GM18508 (cell line): Measurements from ENCODE around the gene LRMDA.
A peak's percentile ranks its signal among the peaks of the same experiment; 100 is the strongest.

Source experiments
- ATAC-seq: cut with Tn5 transposase; IDR thresholded peaks from one replicate; pipeline ENCODE4 v1.9.1; 2021; ENCODE audit warnings: moderate number of reproducible peaks; ENCODE audit not compliant: insufficient read depth, unreplicated experiment

The LRMDA gene

DNA sequence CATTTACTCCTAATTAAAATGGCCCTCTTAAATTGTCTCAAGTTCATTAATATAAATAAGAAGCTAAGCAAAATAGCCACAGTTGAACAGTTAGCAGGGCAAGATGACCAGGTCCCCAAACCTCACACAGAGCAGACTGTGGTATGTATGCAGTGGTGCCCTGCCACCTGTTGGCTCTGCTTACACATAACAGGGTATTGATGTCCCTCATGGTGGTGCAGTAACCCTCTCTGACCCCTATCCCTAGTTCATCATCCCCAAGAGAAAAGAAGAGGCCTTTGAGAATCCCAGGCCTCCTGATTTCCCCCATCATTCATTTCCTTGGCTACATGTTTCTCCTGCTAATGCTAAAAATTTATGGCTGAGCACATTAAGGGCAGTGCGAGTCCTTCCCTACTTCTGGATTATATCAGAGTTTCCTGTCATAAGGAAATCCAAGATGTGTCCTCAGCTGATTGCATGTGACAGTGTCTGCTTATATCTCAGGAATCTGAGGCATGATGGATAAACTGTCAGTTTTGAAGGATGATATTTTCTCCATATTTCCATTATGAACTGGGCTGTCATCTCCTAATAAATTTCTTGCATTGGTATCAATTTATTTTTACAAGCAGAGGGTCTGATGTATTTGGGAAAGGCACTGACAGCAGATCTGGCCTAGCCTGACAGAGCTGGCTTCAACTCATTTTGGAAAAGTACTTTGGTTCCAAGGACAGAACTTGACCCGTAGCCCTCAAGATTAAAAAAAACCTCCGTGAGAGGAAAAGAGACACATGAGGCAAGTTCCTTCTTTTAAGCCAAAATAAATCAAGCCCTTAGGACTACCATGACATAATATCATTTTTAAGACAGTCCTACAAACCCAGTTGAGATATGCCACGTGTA is 880.6 kb downstream of the LRMDA start:
- peak; percentile 69 for ATAC-seq

DNA sequence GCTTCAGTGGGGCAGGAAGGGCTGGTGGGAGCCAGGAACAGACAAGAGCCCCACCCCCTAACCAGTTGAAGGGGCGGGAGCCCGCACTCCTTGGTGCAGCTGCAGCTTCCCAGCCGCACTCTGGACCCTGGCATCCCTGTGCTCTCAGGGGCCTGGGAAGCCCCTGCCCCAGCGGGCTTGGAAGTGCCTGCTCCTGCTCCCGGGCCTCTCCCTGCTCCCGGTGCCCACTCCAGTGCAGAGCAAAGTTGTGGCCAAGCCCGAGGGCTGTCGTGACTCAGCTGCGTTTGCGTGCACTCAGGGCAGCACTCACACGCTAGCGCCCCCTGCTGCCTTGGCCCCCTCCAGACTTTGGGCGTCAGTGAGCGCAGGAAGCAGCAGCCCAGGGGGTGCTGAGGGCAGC is 883.8 kb downstream of the LRMDA start:
- no peak for ATAC-seq

DNA sequence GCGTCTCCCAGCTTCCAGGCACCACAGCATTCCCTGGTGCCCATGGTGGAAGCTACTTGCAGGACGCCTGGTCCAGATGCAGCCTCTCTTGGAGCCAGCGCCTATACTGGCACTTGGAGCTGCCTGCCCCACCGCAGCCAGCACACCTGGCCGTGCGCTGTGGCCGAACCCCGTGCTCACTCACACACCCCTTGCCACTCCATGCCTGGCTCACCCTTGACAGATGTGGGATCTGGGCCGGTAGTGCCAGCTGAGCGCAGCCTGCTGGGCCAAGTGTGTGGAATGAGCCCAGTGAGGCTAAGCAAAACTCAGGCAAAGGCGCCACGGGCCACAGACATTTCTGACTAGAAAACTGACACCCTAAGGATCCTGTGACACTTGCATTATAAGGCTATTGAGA is 884.8 kb downstream of the LRMDA start:
- no peak for ATAC-seq

DNA sequence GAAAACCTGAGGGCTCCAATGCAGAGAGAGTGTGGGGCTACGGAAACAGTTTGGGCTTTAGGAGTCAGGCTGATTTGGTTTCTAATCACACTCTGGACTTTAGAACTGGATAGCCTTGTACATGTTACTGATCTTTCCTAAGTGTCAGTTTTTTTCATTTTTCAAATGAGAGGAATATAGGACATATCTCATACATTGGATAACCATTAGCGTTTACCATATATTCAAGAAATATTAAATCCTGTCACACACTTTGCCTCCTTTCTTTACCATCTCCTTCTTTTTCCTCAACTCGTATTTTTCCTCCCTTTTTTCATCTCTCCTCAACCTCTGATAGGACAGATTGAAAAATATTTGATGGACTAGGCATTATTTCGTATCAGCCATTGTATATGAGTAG is 885.7 kb downstream of the LRMDA start:
- no peak for ATAC-seq

DNA sequence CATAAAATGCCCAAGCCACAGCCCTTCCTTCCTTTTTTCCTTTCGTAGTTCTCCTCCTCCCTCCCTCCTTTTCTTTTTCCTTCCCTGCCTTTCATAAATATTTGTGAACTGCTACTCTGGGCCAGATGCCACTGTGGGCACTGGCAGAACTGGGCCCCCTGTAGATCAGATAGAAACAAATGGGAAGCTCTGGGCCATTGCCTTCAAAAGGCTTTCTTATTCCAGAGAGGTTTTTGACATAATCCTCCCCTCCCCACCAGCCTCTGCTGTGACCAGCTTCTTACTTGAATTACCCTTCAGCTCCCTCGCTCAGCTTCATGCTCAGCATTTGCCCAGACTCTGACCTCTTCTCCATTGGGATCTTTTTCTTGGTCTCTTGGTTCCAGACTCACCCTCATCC is 886.8 kb downstream of the LRMDA start:
- no peak for ATAC-seq

DNA sequence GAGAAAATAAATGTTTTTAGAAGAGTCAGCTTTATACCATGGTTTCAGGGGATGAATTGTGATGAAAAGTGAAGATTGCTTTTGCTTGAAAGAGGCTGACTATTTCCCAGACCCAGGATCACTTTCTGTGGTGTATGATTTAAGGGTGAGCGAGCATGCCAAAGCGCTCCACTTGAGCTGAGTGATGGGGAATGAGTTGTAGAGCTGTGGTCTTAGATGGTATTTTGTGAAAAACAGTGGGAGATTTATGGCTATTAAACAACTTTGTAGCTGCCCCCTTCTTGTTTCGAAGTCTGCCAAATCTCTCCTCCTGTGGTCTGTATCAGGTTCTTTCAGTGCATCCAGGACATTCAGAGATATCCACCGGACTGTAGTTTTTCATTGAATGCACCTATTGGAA is 888.2 kb downstream of the LRMDA start:
- ATAC-seq: no peak

DNA sequence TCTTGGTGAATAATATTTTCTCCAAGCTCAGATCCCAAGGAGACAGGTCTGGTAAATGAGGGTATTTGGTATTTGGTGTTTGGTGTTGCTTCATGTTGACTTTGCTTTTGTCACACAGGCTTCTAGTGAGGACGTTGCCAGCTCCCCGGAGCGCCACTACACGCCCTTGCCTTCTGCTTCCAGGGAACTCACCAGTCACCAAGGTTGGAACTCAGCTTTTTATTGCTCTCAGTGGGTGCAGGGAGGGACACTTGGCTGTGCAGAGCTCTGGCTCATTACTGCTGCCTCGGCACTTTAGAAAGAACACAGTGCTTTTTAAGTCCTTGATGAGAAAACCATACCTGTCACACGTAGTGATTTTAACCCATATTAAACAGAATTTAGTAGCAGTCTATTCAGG is 892.9 kb downstream of the LRMDA start:
- no peak for ATAC-seq

DNA sequence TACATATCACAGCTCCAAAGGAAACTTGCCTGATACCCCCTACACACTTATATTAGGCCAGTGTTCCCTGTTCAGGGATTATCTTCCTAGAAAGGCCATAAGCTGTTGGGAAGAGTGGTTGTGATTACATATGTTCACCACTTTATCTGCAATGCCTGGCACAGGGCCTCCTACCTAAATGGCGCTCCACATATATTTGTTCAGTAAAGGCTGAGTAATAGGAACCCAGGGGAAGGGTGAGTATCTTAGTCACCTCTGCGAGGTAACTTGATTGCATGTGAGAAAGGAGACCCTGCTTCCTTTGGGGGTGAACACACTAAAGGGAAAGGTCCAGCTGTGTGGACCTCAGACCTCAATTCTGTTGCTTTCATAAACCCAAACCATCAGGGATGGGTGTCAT is 896.0 kb downstream of the LRMDA start:
- ATAC-seq: no peak

DNA sequence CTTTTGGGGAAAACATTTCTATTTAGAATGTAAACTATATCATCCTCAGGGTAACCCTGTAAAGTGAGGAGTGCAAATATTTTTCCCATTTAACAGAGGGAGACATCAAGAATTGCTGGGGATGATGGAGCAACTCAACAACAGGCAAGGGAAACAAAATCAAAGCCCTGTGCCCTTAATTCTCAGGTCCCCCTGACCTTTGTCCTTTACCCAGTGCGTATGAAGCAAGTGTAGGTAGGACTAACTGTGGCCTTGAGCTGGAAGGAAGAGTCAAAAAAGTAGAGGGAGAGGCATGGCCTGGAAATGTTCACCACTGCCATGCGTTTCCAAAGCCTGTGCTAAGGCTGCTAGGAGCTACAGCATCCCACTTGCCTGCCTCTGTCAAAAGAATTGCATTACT is 896.9 kb downstream of the LRMDA start:
- no peak for ATAC-seq

DNA sequence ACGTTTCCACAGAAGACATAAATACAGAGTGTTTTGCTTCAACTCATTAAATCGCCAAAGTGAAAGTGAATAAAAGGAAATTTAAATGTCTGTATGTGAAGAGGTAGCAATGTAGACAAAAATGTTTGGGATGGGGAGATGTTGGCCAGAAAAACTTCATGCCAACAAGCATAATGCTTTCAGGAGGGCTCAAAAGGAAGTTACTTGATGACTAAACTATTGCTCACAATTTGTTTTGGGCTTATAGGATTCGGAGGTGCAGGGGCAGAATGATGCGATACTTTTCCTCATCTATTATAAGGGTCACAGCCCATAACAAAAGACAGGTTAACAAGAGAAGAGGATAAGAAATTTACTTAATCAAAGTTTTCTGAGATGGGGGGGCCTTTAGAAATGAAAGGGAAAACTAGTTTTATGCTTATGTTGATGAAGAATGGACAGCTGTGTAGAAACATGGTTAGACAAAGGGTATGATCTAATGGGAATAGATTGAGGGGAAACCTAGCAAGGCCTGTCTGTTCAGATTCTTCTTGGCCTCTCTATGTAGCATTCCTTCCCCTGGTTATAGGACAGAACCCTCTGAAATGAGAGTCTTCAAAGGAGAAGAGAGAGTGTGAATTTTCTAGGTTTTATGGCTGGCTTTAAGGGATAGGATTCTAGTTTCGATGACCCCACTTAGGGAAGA is 898.6 kb downstream of the LRMDA start:
- no peak for ATAC-seq

DNA sequence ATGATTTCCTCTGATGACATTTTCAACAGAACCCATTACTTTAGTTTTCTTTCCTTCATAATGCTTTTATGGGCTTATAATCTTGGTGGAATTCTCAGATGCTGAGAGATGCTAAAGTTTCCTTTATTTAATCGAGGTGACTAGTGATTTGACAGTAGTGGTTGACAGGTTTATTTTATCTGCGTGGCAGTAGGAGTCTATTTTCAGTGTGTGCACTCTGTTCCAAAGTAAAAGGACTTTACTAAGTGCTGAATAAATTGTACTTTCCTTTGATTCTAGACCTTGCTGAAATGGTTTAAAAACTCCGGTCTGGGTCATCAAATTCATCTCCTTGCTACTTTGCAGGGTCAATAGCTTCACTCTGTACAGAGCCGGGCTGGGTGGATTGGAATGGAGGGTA is 900.3 kb downstream of the LRMDA start:
- ATAC-seq: no peak

DNA sequence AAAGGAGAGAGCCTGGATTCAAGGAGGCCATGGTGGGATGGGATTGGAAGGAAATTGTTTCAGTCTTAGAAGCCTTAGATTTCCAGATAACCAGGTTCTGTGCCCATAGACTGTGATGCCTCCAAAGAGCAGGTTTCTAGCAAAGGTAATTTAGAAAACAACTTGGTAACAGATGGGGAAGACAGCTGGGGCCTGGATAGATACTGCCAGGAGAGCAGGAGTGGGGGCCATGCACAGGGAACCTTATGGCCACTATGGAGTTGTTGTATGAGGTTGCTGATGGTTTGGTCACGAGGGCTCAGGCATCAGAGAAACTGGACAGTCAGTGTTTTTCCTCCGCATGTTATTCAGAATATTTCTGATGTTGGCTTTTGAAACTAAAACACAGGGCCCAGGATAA is 901.9 kb downstream of the LRMDA start:
- ATAC-seq: no peak

DNA sequence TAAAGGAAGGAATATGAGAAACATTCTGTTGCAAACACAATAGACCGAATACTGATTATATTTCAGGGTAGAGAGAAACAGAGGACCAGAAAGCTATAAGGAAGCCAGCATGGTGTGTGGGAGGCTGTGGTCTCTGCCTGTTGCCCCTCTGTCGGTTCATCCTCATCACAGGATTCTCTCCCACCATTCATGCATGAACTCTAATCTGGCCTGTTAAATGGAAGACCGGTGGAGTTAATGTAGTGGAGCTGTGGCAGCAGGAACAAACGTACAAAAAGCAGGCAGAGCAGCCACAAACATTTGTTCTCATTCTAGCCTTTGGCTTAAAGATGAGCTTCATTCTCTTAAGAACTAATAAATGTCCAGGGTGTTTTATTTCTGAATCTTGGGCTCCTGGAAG is 902.4 kb downstream of the LRMDA start:
- ATAC-seq: no peak

DNA sequence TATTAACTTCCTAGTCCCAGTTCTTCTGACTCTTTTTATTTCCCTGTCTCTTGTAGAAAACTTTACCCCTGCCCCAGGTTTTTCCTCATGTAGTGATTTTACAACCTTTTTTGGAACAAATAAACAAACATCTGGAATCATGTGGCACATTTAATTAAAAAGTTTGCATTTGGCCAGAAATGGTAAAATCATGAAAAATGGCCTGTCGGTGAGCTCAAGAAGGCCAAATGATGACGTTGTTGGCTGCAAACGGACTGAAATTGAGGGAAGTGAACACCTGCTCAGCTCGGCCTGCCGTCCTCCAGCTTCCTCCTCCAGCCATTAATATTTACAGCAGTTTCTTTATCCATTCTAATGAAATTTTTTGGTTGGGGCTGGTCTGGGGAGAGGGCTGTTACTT is 902.8 kb downstream of the LRMDA start:
- no peak for ATAC-seq

DNA sequence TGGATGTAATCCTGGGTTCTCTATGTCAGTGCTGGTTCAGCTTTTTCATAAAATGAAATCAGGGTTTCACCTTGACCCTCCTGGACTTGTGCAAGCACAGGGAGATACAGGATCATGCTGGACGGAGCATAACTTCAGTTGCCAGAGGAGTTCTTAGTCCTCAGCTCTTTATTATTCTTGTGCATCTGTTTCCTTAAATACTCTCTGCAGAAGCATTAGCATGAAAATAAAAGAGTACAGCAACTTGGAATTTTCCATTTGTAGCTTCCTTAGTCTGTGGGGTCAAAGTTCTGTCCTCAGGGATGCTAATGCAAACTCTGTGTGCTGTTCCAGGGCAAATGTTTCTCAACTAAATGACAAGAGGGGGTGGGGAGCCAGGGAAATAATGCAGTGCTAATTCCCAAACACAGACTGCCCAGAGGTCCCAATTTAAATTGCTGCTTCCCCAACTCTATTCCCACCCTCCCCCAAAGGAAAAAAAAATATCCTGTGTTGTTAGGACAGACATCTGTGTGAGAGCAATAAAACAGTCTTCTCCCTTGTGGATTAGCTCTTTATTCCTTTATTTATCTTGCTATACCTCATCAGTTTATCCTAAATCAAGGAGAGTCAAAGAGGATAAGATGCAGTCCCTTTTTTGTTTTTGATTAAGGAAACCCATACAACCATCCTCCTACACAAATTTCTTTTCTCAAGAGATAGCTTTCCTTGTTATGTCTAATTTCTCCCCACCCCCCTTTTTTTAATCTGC is 905.0 kb downstream of the LRMDA start:
- no peak for ATAC-seq

DNA sequence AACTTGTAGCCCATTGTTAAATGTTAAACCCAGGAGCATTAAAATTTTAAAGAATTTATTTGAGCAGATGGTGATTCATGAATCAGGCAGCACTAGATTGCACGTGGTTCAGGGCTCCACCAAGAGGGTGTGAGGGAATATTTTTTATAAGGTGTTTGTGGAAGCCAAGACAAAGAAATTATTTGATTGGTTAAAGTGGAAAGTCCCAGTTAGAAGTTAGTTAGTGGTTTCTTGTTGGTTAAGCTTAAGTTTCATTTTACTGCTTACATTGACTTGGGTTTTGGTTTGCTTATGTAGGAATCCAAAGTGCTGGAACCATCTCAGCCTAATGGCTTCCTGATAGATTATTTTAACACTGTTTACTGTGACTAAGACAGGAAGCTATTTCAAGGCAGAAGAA is 906.2 kb downstream of the LRMDA start:
- ATAC-seq: no peak

DNA sequence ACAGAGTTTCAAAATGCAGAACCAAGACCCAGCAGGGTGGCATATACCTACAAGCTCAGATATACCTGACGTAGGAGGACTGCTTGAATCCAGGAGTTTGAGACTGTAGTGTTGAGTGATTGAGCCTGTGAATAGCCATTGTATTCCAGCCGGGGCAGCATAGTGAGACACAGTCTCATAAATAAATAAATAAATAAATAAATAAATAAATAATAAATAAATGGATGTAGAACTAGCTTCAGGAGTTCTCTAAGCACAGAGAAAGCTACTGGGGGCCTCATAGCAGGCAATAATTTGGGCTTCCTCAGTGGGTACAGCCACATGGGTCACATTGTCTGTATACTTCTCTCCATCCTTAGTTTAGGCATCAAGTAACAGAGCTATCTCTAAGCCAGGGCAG is 906.8 kb downstream of the LRMDA start:
- no peak for ATAC-seq

DNA sequence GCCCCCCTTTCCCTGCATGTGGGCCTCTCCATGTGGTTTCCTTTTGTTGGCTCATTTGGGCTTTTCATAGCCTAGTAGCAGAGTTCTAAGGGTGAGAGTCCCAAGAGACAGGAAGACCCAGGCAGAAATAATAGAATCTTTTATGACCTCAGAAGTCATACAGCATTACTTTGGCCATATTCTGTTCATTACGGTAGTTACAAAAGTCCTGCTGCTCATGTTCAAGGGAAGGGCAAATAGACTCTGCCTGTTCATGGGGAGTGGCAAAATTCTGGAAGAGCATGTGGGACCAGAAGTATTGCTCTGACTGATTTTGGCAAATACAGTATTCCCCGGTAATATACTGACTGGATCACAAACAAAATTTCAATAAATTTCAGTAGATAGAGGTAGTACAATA is 910.3 kb downstream of the LRMDA start:
- no peak for ATAC-seq

DNA sequence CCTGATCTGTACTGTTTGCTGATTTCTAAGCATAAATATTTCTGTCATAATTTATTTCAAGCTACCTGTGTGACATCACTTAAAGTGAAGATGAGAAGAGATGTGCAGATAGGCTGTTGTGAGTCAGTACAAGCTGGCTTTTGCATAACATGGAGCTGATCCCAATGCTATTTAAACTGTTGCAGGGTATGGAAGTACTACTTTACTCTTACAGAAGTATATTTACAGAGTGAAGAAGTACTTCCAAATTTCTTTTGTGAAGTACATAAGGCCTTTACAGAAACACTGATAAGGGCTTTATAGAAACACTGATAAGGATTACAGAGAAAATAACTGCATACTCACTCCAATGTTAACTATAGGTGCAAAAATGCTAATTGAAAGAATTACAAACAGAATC is 911.6 kb downstream of the LRMDA start:
- no peak for ATAC-seq

DNA sequence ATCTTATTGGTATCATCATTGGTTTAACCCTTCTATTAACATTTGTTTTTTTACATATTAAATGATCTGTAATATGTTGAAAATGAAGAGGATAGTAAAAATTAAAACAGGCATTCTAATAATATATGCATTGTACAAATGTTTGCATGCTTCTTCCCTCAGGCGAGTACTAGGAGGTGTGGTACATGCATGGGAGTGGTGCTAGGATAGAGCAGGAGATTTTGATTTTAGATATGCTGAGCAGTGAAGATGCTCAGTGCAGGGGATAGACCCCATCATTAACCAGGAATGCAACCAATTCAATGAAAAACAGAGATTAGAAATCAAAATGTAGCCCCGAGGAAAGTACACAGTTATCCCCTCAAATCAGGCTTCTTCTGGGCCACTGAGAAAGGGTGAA is 916.4 kb downstream of the LRMDA start:
- ATAC-seq: no peak

DNA sequence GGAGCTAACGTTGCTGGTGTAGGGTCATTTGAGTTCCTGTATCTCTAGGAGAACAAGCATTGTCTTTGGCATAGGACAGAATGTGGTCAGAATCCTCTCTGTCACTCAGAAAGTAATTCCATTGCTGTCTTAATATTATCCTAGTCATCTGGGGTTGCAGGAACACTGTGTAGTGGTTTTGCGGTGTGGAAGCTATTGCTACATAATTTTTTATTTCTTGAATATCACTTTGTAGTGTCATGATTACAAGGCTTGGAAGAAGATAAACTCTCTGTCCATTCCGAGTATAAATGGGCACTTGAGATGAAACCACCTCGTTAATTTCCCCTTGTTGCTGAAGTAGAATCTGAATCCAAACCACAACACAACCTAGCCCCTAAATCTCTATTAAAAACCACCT is 919.2 kb downstream of the LRMDA start:
- no peak for ATAC-seq
